GM23248 (cell line): Measurements from ENCODE around the gene TDO2.

ENCODE experiments used
- EZH2 ChIP-seq: fragments of 200-600 bp; sonication (generic); IDR thresholded peaks from 2 replicates; pipeline ENCODE4 v1.6.1; 2018; ENCODE audit warnings: antibody characterized with exemption, mild to moderate bottlenecking; ENCODE audit not compliant: insufficient read depth, poor library complexity, severe bottlenecking
- EZH2phosphoT487 ChIP-seq: fragments of 200-600 bp; sonication (generic); IDR thresholded peaks from 2 replicates; pipeline ENCODE4 v1.6.1; 2018; ENCODE audit warnings: antibody characterized with exemption, moderate library complexity, mild to moderate bottlenecking, low read depth; ENCODE audit not compliant: insufficient read depth

GRCh38 chr4:155966171-155966570, 62.7 kb downstream of the TDO2 start:
- TF ChIP-seq EZH2 (no peak), EZH2phosphoT487 (no peak)
